Esophagus squamous epithelium (tissue), 4 donors: Measurements from ENCODE around the gene ATP1A4.

ENCODE experiments used
- CTCF ChIP-seq, 6 experiments: fragments of 450-650 bp in 4 of 6; fragments of 200-600 bp in 2 of 6; sonication (generic) in 2 of 6; IDR thresholded peaks; one replicate each; pipeline ENCODE4 v1.5.1; 2016 to 2019; ENCODE audit warnings: antibody characterized with exemption in 6 of 6, mild to moderate bottlenecking in 4 of 6, moderate library complexity in 4 of 6
- POLR2A ChIP-seq, 4 donors: fragments of 450-650 bp; IDR thresholded peaks; one replicate each; pipeline ENCODE4 v1.6.1; 2017; ENCODE audit warnings: antibody characterized with exemption in 4 of 4, mild to moderate bottlenecking in 4 of 4, moderate library complexity in 3 of 4

- TF ChIP-seq CTCF (IDR thresholded peaks at IDR 0.05) (no peak), POLR2A (IDR thresholded peaks at IDR 0.05) (no peak)
These were observed 42.7 kb downstream of the ATP1A4 start for GRCh38 chr1:160193832-160194736.
